ENCODE measurements around the gene FBXL16. TPM values are rescaled to one million over a fixed set of nuclear protein-coding genes. Genes with fewer than 3 reads are reported as not detected.

The FBXL16 gene
- total RNA-seq, 1 donor from 2014 or later = not detected

DNA sequence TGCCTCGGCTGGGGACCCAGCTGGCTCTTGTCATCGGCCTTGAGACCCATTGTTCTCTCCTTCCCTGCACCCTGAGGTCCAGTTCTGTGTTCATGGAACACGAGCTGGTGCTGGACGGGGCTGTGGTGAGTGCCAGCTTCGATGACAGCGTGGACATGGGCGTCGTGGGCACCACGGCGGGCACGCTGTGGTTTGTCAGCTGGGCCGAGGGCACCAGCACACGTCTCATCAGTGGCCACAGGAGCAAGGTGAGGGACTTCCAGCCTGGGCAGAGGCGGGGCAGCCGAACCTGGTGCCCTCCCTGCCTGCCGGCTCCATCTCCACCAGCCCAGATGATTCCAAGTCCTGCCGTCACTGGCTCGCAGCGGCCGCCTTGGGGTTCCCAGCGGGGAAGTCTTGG lies 43.0 kb downstream of the FBXL16 start:
- no peak for DNase-seq (ENCODE audit: low spot score in 2 of 2)
- no peaks in the 10 kb centered on the region for H3K27me3 ChIP-seq
- TF ChIP-seq, protein P1, sequence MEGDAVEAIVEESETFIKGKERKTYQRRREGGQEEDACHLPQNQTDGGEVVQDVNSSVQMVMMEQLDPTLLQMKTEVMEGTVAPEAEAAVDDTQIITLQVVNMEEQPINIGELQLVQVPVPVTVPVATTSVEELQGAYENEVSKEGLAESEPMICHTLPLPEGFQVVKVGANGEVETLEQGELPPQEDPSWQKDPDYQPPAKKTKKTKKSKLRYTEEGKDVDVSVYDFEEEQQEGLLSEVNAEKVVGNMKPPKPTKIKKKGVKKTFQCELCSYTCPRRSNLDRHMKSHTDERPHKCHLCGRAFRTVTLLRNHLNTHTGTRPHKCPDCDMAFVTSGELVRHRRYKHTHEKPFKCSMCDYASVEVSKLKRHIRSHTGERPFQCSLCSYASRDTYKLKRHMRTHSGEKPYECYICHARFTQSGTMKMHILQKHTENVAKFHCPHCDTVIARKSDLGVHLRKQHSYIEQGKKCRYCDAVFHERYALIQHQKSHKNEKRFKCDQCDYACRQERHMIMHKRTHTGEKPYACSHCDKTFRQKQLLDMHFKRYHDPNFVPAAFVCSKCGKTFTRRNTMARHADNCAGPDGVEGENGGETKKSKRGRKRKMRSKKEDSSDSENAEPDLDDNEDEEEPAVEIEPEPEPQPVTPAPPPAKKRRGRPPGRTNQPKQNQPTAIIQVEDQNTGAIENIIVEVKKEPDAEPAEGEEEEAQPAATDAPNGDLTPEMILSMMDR (IDR thresholded peaks at IDR 0.05) = no peak
- H3K36me3 ChIP-seq = no peaks in the 10 kb centered on the region
- no peak overlapping the region for H3K27ac ChIP-seq
- H3K9me3 ChIP-seq = no peaks in the 10 kb centered on the region
- intact Hi-C loops (cut with DNase I) = loop anchor here (10.0 kb wide), 1 partner anchor 268 kb away; the partner anchor contains the start of gene NME4
- H3K4me1 ChIP-seq = peaks cover 0 to 10% of the 10 kb centered on the region in 2 donors
- H3K4me3 ChIP-seq = no peak overlapping the region

GRCh38 chr16:662095-662494 lies 43.5 kb downstream of the FBXL16 start:
- Histone ChIP-seq H3K27me3 (no peaks in the 10 kb centered on the region), H3K4me3 (no peak overlapping the region), H3K36me3 (no peaks in the 10 kb centered on the region), H3K27ac (no peak overlapping the region), H3K4me1 (peaks cover 0 to 5% of the 10 kb centered on the region in 2 donors), H3K9me3 (no peaks in the 10 kb centered on the region)
- intact Hi-C loops (cut with DNase I) = loop anchor here (10.0 kb wide), 1 partner anchor 267 kb away; the partner anchor contains the start of gene NME4
- no peak for DNase-seq (ENCODE audit: low spot score in 2 of 2)
- TF ChIP-seq, protein P1 (IDR thresholded peaks at IDR 0.05) = no peak

DNA sequence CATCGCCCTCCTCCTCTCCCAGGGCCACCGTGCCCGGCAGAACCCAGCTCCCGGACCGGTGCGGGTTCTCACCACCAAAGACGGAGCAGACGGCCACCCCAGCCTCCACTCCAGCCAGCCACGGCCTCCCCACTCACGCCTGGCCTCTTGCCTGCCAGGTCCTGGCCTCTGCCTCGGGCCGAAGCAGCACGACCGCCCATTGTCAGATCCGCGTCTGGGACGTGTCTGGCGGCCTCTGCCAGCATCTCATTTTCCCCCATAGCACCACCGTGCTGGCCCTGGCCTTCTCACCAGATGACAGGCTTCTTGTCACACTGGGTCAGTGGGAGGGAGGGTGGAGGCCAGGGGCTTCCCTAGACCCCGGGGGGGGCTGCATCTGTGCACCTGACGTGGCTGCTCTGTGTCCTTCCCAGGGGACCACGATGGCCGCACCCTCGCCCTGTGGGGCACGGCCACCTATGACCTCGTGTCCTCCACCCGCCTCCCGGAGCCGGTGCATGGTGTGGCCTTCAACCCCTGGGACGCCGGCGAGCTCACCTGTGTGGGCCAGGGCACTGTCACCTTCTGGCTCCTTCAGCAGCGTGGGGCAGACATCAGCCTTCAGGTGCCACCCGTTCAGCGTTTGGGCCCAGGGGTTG lies 44.3 kb downstream of the FBXL16 start:
- TF ChIP-seq, protein P1 (IDR thresholded peaks at IDR 0.05) = no peak
- Histone ChIP-seq H3K36me3 (no peaks in the 10 kb centered on the region), H3K9me3 (no peaks in the 10 kb centered on the region), H3K27ac (no peak overlapping the region), H3K4me3 (peak overlapping the region; percentile 6 to 15), H3K4me1 (peaks cover 0 to 5% of the 10 kb centered on the region in 2 donors), H3K27me3 (no peaks in the 10 kb centered on the region)
- intact Hi-C loops (cut with DNase I) = loop anchor here (2.0 to 10.0 kb wide), 2 partner anchors 25 to 267 kb away; partner anchors contain the start of genes METTL26 and NME4
- no peak for DNase-seq (ENCODE audit: low spot score in 2 of 2)

- intact Hi-C loops (cut with DNase I) = loop anchor here (2.0 to 10.0 kb wide), 2 partner anchors 24 to 266 kb away; partner anchors contain the start of genes METTL26 and NME4
- no peaks in the 10 kb centered on the region for H3K27me3 ChIP-seq
- H3K36me3 ChIP-seq = peaks cover 0 to 2% of the 10 kb centered on the region in 2 donors
- peak in 1 of 2 donors; percentile 91 for DNase-seq (ENCODE audit: low spot score in 2 of 2)
- peak overlapping the region; percentile 59 to 78 for H3K27ac ChIP-seq
- H3K4me3 ChIP-seq = peak overlapping the region; percentile 15 to 46
- TF ChIP-seq, protein P1 (IDR thresholded peaks at IDR 0.05) = peak; percentile 37 to 59 (median 38)
- peaks cover 0 to 5% of the 10 kb centered on the region in 2 donors for H3K4me1 ChIP-seq
- no peaks in the 10 kb centered on the region for H3K9me3 ChIP-seq
These were observed 45.0 kb downstream of the FBXL16 start for GRCh38 chr16:660459-661183.

GRCh38 chr16:660132-660458 lies 45.5 kb downstream of the FBXL16 start:
- Histone ChIP-seq H3K36me3 (peaks cover 3 to 7% of the 10 kb centered on the region in 2 donors), H3K4me3 (peak overlapping the region in 1 of 2 donors; percentile 46), H3K27me3 (no peaks in the 10 kb centered on the region), H3K9me3 (no peaks in the 10 kb centered on the region), H3K27ac (peak overlapping the region; percentile 59 to 78), H3K4me1 (peaks cover 0 to 5% of the 10 kb centered on the region in 2 donors)
- TF ChIP-seq, protein P1 (IDR thresholded peaks at IDR 0.05) = no peak
- intact Hi-C loops (cut with DNase I) = loop anchor here (2.0 to 10.0 kb wide), 2 partner anchors 23 to 265 kb away; partner anchors contain the start of genes METTL26 and NME4
- no peak for DNase-seq (ENCODE audit: low spot score in 2 of 2)

Measured in ascending aorta (tissue), 2 donors.